ENCODE results near the gene SPTBN4. TPM values are rescaled to one million over a fixed set of nuclear protein-coding genes. Genes with fewer than 3 reads are reported as not detected.

The SPTBN4 gene
- total and polyA plus RNA-seq, 2 of the 4 experiments (the other 2 are of a cell fraction) = 0.72 to 0.91 TPM

GRCh38 chr19:40611900-40612698 is 145.3 kb downstream of the SPTBN4 start:
- Histone ChIP-seq H2AK9ac (replicated peaks; ENCODE audit: low read depth, low read length, poor library complexity) (no peak overlapping the region), H3K14ac (replicated peaks; ENCODE audit: low read depth, low read length) (no peak overlapping the region), H3K9me3 (ENCODE audit: control insufficient read depth, insufficient read depth, low read length) (no peaks in the 10 kb centered on the region), H3K36me3 (ENCODE audit: control insufficient read depth, insufficient read depth, low read length) (peaks cover 34% of the 10 kb centered on the region), H4K8ac (ENCODE audit: low read depth in 2 of 2, low read length in 2 of 2) (no peak overlapping the region), H2BK120ac (ENCODE audit: low read depth, low read length) (no peak overlapping the region), H3K4me2 (ENCODE audit: low read depth, low read length) (no peak overlapping the region), H3K56ac (ENCODE audit: extremely low read depth, insufficient read depth, low read length) (no peak overlapping the region), H3K4ac (ENCODE audit: low read depth, low read length) (no peak overlapping the region), H4K91ac (ENCODE audit: insufficient read depth, low read depth, low read length) (0 out of 2 replicates have a peak overlapping the region, but pooled peaks have one; percentile 25), H3K4me1 (ENCODE audit: control insufficient read depth, insufficient read depth, low read length) (peaks cover 12% of the 10 kb centered on the region; the same call in 1 of the 2 replicates), H3K18ac (ENCODE audit: low read depth, low read length) (no peak overlapping the region), H3K27ac (ENCODE audit: insufficient read depth, low read length) (no peak overlapping the region), H3K4me3 (ENCODE audit: insufficient read depth, low read depth, low read length) (no peak overlapping the region), H2BK5ac (ENCODE audit: low read depth, low read length, poor library complexity, severe bottlenecking) (no peak overlapping the region), H2AK5ac (ENCODE audit: low read depth, low read length) (peak overlapping the region; percentile 23; the same call in 1 of the 2 replicates), H3K9me1 (ENCODE audit: insufficient read depth, low read length) (peaks cover 12% of the 10 kb centered on the region), H4K20me1 (ENCODE audit: insufficient read depth, low read length) (peaks cover 3% of the 10 kb centered on the region; the same call in 1 of the 2 replicates), H3K23ac (ENCODE audit: low read depth, low read length) (no peak overlapping the region), H2BK20ac (ENCODE audit: low read depth, low read length) (peak overlapping the region; percentile 8; the same call in 1 of the 2 replicates), H3K27me3 (ENCODE audit: control insufficient read depth, insufficient read depth, low read length) (no peaks in the 10 kb centered on the region), H3K79me1 (ENCODE audit: low read depth in 1 of 2, low read length in 2 of 2) (peaks cover 4 to 20% of the 10 kb centered on the region in 2 experiments), H4K5ac (ENCODE audit: low read depth, low read length) (no peak overlapping the region), H3K9ac (ENCODE audit: low read depth, low read length) (no peak overlapping the region), H2BK15ac (ENCODE audit: low read depth, low read length) (no peak overlapping the region), H2AFZ (replicated peaks; ENCODE audit: low read length, poor library complexity) (no peak overlapping the region)
- intact Hi-C loops (cut with micrococcal nuclease) = no loop called here
- 98% methylated on average over 6 of the region's 10 CpGs; no CpG with 5 or more reads in 1 of the 2 experiments for WGBS, 2 experiments (ENCODE audit: extremely low coverage in 2 of 2, insufficient read length in 1 of 2)
- no peak for DNase-seq
- ATAC-seq (ENCODE audit: low read depth) = no peak
- no TSS peak for BruUV-seq (replicated peaks)
- dilution Hi-C loops (cut with HindIII; ENCODE audit: low sequenced_read_pairs, unreplicated experiment) = no loop called here
- ChIA-PET CTCF (no interaction called here), POLR2A (ENCODE audit: unreplicated experiment) (no interaction called here)
- in situ Hi-C loops (cut with MboI; ENCODE audit: low sequenced_read_pairs) = no loop called here
- TF ChIP-seq, protein P1, sequence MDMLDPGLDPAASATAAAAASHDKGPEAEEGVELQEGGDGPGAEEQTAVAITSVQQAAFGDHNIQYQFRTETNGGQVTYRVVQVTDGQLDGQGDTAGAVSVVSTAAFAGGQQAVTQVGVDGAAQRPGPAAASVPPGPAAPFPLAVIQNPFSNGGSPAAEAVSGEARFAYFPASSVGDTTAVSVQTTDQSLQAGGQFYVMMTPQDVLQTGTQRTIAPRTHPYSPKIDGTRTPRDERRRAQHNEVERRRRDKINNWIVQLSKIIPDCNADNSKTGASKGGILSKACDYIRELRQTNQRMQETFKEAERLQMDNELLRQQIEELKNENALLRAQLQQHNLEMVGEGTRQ (IDR thresholded peaks at IDR 0.05; ENCODE audit: low read depth, low read length) = no peak
- TF ChIP-seq BHLHE40 (IDR thresholded peaks at IDR 0.05; ENCODE audit: low read depth, low read length) = no peak
- no peak for TF ChIP-seq FOS (IDR thresholded peaks at IDR 0.05; ENCODE audit: low read depth, low read length)
- TF ChIP-seq RFX5 (IDR thresholded peaks at IDR 0.05; ENCODE audit: low read depth, low read length) = no peak
- no peak for TF ChIP-seq NFE2L2 (IDR thresholded peaks at IDR 0.05; ENCODE audit: low read depth, low read length)
- no peak for TF ChIP-seq MXI1 (IDR thresholded peaks at IDR 0.05; ENCODE audit: borderline replicate concordance, low read depth, low read length)
- no peak for TF ChIP-seq MAFK (IDR thresholded peaks at IDR 0.05; ENCODE audit: low read depth, low read length)
- TF ChIP-seq CEBPB (IDR thresholded peaks at IDR 0.05; ENCODE audit: low read depth, low read length) = no peak
- TF ChIP-seq SMC3 (IDR thresholded peaks at IDR 0.05; ENCODE audit: low read depth, low read length) = no peak
- TF ChIP-seq ELK1 (IDR thresholded peaks at IDR 0.05; ENCODE audit: borderline replicate concordance, low read depth, low read length) = no peak
- TF ChIP-seq CHD1 (IDR thresholded peaks at IDR 0.05; ENCODE audit: low read depth, low read length) = no peak
- TF ChIP-seq, protein P2, sequence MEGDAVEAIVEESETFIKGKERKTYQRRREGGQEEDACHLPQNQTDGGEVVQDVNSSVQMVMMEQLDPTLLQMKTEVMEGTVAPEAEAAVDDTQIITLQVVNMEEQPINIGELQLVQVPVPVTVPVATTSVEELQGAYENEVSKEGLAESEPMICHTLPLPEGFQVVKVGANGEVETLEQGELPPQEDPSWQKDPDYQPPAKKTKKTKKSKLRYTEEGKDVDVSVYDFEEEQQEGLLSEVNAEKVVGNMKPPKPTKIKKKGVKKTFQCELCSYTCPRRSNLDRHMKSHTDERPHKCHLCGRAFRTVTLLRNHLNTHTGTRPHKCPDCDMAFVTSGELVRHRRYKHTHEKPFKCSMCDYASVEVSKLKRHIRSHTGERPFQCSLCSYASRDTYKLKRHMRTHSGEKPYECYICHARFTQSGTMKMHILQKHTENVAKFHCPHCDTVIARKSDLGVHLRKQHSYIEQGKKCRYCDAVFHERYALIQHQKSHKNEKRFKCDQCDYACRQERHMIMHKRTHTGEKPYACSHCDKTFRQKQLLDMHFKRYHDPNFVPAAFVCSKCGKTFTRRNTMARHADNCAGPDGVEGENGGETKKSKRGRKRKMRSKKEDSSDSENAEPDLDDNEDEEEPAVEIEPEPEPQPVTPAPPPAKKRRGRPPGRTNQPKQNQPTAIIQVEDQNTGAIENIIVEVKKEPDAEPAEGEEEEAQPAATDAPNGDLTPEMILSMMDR (conservative IDR thresholded peaks at IDR 0.05; ENCODE audit: low read depth, low read length) = no peak
- no peak for TF ChIP-seq RCOR1 (IDR thresholded peaks at IDR 0.05; ENCODE audit: insufficient replicate concordance, low read length)
- no peak for TF ChIP-seq MAZ (IDR thresholded peaks at IDR 0.05; ENCODE audit: borderline replicate concordance, low read depth, low read length)
